Endothelial cell of umbilical vein (primary cell): ENCODE results near the gene CSNK1G3. TPM values are rescaled to one million over a fixed set of nuclear protein-coding genes. Genes with fewer than 3 reads are reported as not detected.

ENCODE experiments used
- BruUV-seq: library from RNA; stranded (reverse); fragments of 400-500 nt; replicated peaks from 2 replicates; lab custom pipeline; 2021; lab: Mats Ljungman, UMichigan
- CTCF ChIA-PET: fragments of 300-600, 350-600 bp; sonication (Branson Sonifier 250); formaldehyde crosslinking; loops from one replicate; lab custom pipeline; 2021; ENCODE audit warnings: antibody characterized with exemption, inconsistent platforms; lab: Charles Lee
- POLR2A ChIA-PET: fragments of 300-600, 350-600 bp; sonication (Branson Sonifier 250); formaldehyde crosslinking; loops from one replicate; lab custom pipeline; 2021; ENCODE audit warnings: antibody characterized with exemption, inconsistent platforms; lab: Charles Lee
- DNase-seq: peaks from one replicate; pipeline ENCODE4 v3.0.0-alpha.2; 2011; ENCODE audit warnings: low read depth, low spot score
- FAIRE-seq: peaks from 2 replicates; lab custom pipeline; 2011; peaks lifted over from hg19 to GRCh38; lab: Jason Lieb, UNC
- H2AFZ ChIP-seq: 2 replicates; pipeline ENCODE4 v1.6.0; 2012; ENCODE audit warnings: low read depth, low read length, control low read depth, inconsistent platforms
- H3K27ac ChIP-seq: 2 replicates; pipeline ENCODE4 v1.5.1; 2011; ENCODE audit warnings: low read depth, mild to moderate bottlenecking, control low read depth, low read length, moderate library complexity; ENCODE audit not compliant: insufficient read depth
- H3K27me3 ChIP-seq, 2 experiments: 2 replicates each; pipeline versions ENCODE4 v1.6.0 to v1.6.1; 2011; ENCODE audit warnings: low read length in 2 of 2, mixed read lengths in 1 of 2; ENCODE audit not compliant: control insufficient read depth in 2 of 2, insufficient read depth in 2 of 2
- H3K36me3 ChIP-seq, 2 experiments: 2 replicates in 1 of 2; 3 replicates in 1 of 2; pipeline ENCODE4 v1.5.1; 2011; ENCODE audit warnings: low read length in 2 of 2, mild to moderate bottlenecking in 1 of 2, moderate library complexity in 1 of 2; ENCODE audit not compliant: control insufficient read depth in 2 of 2, insufficient read depth in 2 of 2; ENCODE audit errors: extremely low read depth in 1 of 2
- H3K4me1 ChIP-seq: 3 replicates; pipeline ENCODE4 v1.5.1; 2011; ENCODE audit warnings: mild to moderate bottlenecking, low read length; ENCODE audit not compliant: control insufficient read depth, insufficient read depth; ENCODE audit errors: extremely low read depth
- H3K4me2 ChIP-seq: 2 replicates; pipeline ENCODE4 v1.6.1; 2011; ENCODE audit warnings: low read length, control low read depth, mixed read lengths; ENCODE audit not compliant: insufficient read depth
- H3K4me3 ChIP-seq, 3 experiments: fragments of 200-600 bp in 1 of 3; sonication (generic), shearing (Covaris generic) in 1 of 3; replicated peaks in 1 of 3; 2 replicates each; pipeline ENCODE4 v1.5.1; 2011 to 2016; ENCODE audit warnings: control low read depth in 3 of 3, low read length in 3 of 3, mild to moderate bottlenecking in 2 of 3, inconsistent platforms in 1 of 3, low read depth in 1 of 3, moderate library complexity in 1 of 3; ENCODE audit not compliant: insufficient read depth in 1 of 3
- H3K79me2 ChIP-seq: 2 replicates; pipeline ENCODE4 v1.6.0; 2012; ENCODE audit warnings: low read length, inconsistent platforms; ENCODE audit not compliant: control insufficient read depth, insufficient read depth
- H3K9ac ChIP-seq: replicated peaks from 2 replicates; pipeline ENCODE3; 2011; ENCODE audit warnings: low read length, control low read depth; ENCODE audit not compliant: insufficient read depth; ENCODE audit errors: extremely low read depth
- H3K9me1 ChIP-seq: replicated peaks from 3 replicates; pipeline ENCODE4 v1.6.0; 2011; ENCODE audit warnings: mild to moderate bottlenecking, low read length; ENCODE audit not compliant: control insufficient read depth, insufficient read depth; ENCODE audit errors: extremely low read depth
- H3K9me3 ChIP-seq: replicated peaks from 2 replicates; pipeline ENCODE4 v1.5.1; 2012; ENCODE audit warnings: low read length, inconsistent platforms; ENCODE audit not compliant: control insufficient read depth, insufficient read depth
- H4K20me1 ChIP-seq: replicated peaks from 2 replicates; pipeline ENCODE3; 2011; ENCODE audit warnings: mild to moderate bottlenecking, low read length; ENCODE audit not compliant: control insufficient read depth, insufficient read depth; ENCODE audit errors: extremely low read depth
- FOS ChIP-seq: IDR thresholded peaks from 2 replicates; pipeline ENCODE4 v1.6.1; 2011; ENCODE audit warnings: mild to moderate bottlenecking, low read length, moderate library complexity, borderline replicate concordance; ENCODE audit not compliant: insufficient read depth
- GATA2 ChIP-seq: IDR thresholded peaks from 2 replicates; pipeline ENCODE4 v1.7.0; 2011; ENCODE audit warnings: low read depth, mild to moderate bottlenecking, moderate library complexity, mixed read lengths, low read length; ENCODE audit not compliant: insufficient read length, insufficient read depth
- JUN ChIP-seq: IDR thresholded peaks from 2 replicates; pipeline ENCODE4 v1.6.1; 2011; ENCODE audit warnings: borderline replicate concordance, low read depth; ENCODE audit not compliant: insufficient read length, insufficient read depth
- MYC ChIP-seq: IDR thresholded peaks from one replicate; pipeline ENCODE4 v1.6.1; 2011; ENCODE audit warnings: mild to moderate bottlenecking, low read depth, low read length
- POLR2A ChIP-seq: IDR thresholded peaks from 2 replicates; pipeline ENCODE4 v1.6.1; 2012; ENCODE audit warnings: low read depth, mild to moderate bottlenecking, control low read depth, low read length
- POLR2AphosphoS5 ChIP-seq: IDR thresholded peaks from 2 replicates; pipeline ENCODE4 v1.6.1; 2012; ENCODE audit warnings: low read depth, mild to moderate bottlenecking, control low read depth, low read length, moderate library complexity; ENCODE audit not compliant: insufficient read depth
- dilution Hi-C: fragments of 300-500 bp; cut with MboI; formaldehyde crosslinking; loops from one replicate; pipeline ENCODE4 v1.15.0; 2019; ENCODE audit warnings: low sequenced_read_pairs; ENCODE audit not compliant: extremely low pct_ligation_motif_present
- intact Hi-C: fragments of 100-400 bp; cut with micrococcal nuclease; formaldehyde crosslinking; loops from one replicate; pipeline ENCODE4 v1.10.0; 2022
- polyA plus RNA-seq, 4 experiments: library from polyadenylated mRNA; depleted of rRNA in 3 of 4; stranded (reverse) in 3 of 4; unstranded in 1 of 4; fragments of >200 nt; gene quantifications; 2 replicates each; pipeline versions ENCODE4 v1.2.1 to v1.2.3, GENCODE V29; 2011 to 2012; ENCODE audit warnings: missing spikeins in 1 of 4
- total RNA-seq: library from RNA; stranded (reverse); gene quantifications from 2 replicates; pipeline ENCODE4 v1.2.3, GENCODE V29; 2021
- TF ChIP-seq, protein P1 (sequence below): IDR thresholded peaks from 2 replicates; pipeline ENCODE4 v1.6.1; 2011; ENCODE audit not compliant: insufficient read depth, insufficient read length
- TF ChIP-seq, protein P2 (sequence below), 2 donors: IDR thresholded peaks; 1 replicate in 1 of 2; 2 replicates in 1 of 2; pipeline ENCODE4 v1.5.1; 2011; ENCODE audit warnings: low read length in 2 of 2, mild to moderate bottlenecking in 2 of 2, moderate library complexity in 2 of 2, control low read depth in 1 of 2, inconsistent platforms in 1 of 2, low read depth in 1 of 2; ENCODE audit not compliant: insufficient read depth in 1 of 2; ENCODE audit errors: extremely low read depth in 1 of 2

CSNK1G3 gene
- total and polyA plus RNA-seq, 2 donors (not counting 3 experiments of a cell fraction or from before 2014, with no cell fraction given): 10.4 to 35.9 TPM

DNA sequence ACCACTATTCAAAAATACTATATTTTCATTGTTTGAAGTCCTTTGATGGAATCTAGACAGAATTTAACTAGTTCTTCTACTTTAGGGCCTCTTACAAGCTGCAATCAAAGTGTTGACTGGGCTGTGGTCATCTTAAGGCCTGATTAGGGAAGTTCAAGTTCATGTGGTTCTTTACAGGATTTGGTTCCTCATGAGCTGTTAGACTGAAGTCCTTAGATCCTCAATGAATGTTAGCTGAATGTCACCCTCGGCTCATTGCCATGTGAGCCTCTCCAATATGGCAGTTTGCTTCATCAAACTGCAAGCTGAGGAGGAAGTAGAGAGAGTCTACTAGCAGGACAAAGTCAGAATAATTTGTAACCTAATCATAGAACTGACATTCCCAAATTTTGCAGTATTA is 135.1 kb downstream of the CSNK1G3 start:
- H3K36me3 ChIP-seq: no peaks in the 10 kb centered on the region
- no peak overlapping the region for H3K27ac ChIP-seq
- ChIA-PET POLR2A (no interaction called here), CTCF (no interaction called here)
- H3K9ac ChIP-seq: no peak overlapping the region
- no peaks in the 10 kb centered on the region for H3K9me1 ChIP-seq
- FAIRE-seq (no peak), DNase-seq (no peak)
- dilution Hi-C loops: no loop called here
- H3K27me3 ChIP-seq: no peaks in the 10 kb centered on the region
- H3K9me3 ChIP-seq: no peaks in the 10 kb centered on the region
- H4K20me1 ChIP-seq: no peaks in the 10 kb centered on the region
- H3K79me2 ChIP-seq: no peaks in the 10 kb centered on the region
- H2AFZ ChIP-seq: no peak overlapping the region
- H3K4me1 ChIP-seq: no peaks in the 10 kb centered on the region
- H3K4me2 ChIP-seq: no peak overlapping the region
- intact Hi-C loops: no loop called here
- BruUV-seq: no TSS peak
- TF ChIP-seq, protein P1, sequence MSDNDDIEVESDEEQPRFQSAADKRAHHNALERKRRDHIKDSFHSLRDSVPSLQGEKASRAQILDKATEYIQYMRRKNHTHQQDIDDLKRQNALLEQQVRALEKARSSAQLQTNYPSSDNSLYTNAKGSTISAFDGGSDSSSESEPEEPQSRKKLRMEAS: no peak
- TF ChIP-seq POLR2A: no peak
- TF ChIP-seq, protein P2, sequence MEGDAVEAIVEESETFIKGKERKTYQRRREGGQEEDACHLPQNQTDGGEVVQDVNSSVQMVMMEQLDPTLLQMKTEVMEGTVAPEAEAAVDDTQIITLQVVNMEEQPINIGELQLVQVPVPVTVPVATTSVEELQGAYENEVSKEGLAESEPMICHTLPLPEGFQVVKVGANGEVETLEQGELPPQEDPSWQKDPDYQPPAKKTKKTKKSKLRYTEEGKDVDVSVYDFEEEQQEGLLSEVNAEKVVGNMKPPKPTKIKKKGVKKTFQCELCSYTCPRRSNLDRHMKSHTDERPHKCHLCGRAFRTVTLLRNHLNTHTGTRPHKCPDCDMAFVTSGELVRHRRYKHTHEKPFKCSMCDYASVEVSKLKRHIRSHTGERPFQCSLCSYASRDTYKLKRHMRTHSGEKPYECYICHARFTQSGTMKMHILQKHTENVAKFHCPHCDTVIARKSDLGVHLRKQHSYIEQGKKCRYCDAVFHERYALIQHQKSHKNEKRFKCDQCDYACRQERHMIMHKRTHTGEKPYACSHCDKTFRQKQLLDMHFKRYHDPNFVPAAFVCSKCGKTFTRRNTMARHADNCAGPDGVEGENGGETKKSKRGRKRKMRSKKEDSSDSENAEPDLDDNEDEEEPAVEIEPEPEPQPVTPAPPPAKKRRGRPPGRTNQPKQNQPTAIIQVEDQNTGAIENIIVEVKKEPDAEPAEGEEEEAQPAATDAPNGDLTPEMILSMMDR (IDR thresholded peaks at IDR 0.05; ENCODE audit: extremely low read depth in 1 of 2, insufficient read depth in 1 of 2, low read depth in 1 of 2, low read length in 2 of 2): no peak
- TF ChIP-seq MYC: no peak
- no peak for TF ChIP-seq JUN
- no peak for TF ChIP-seq FOS
- H3K4me3 ChIP-seq: no peak overlapping the region

DNA sequence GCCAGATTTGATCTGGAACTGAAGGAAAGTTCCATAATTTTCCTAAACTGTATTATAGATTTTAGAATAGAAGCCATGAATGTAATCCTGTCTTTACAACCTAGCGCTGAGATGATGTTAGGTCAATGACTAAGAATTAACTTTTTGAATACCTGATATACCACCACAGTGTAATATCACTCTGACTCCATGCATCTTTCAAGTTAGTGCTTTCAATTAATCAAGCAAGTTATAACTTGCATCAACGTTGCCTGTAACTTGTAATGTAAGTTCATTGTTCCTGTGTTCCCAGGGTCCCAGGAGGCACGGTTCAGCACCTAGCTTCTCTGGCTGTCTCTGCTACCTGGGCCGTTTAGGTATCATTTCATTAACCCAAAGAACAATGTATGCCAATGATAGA is 139.3 kb downstream of the CSNK1G3 start:
- no peak for TF ChIP-seq GATA2
- TF ChIP-seq FOS: no peak
- TF ChIP-seq POLR2AphosphoS5: no peak
- TF ChIP-seq, protein P2 (IDR thresholded peaks at IDR 0.05; ENCODE audit: extremely low read depth in 1 of 2, insufficient read depth in 1 of 2, low read depth in 1 of 2, low read length in 2 of 2): no peak
- no peak for TF ChIP-seq MYC
- H2AFZ ChIP-seq: no peak overlapping the region
- no peaks in the 10 kb centered on the region for H3K9me3 ChIP-seq
- CTCF ChIA-PET: no interaction called here
- H3K9ac ChIP-seq: no peak overlapping the region
- H3K36me3 ChIP-seq: no peaks in the 10 kb centered on the region
- POLR2A ChIA-PET: no interaction called here
- H4K20me1 ChIP-seq: no peaks in the 10 kb centered on the region
- dilution Hi-C loops: no loop called here
- no peak overlapping the region for H3K27ac ChIP-seq
- no TSS peak for BruUV-seq
- DNase-seq: no peak
- FAIRE-seq: no peak
- no peak overlapping the region for H3K4me2 ChIP-seq
- H3K9me1 ChIP-seq: no peaks in the 10 kb centered on the region
- H3K27me3 ChIP-seq: no peaks in the 10 kb centered on the region
- H3K79me2 ChIP-seq: no peaks in the 10 kb centered on the region
- no peak overlapping the region for H3K4me3 ChIP-seq
- no peaks in the 10 kb centered on the region for H3K4me1 ChIP-seq
- intact Hi-C loops: no loop called here
